HG03103 (cell line): ENCODE data around the gene LRBA.
"Not testable (repeated sequence)": the region's sequence is repeated elsewhere in the genome, so short reads cannot be mapped to it uniquely, and the experiment has no call there.

Source experiments
- ATAC-seq: cut with Tn5 transposase; IDR thresholded peaks from one replicate; pipeline ENCODE4 v1.9.1; 2021; ENCODE audit warnings: low read depth; ENCODE audit not compliant: unreplicated experiment

The LRBA gene

GRCh38 chr4:150768497-150768896 is 246.6 kb downstream of the LRBA start:
- no peak for ATAC-seq

- ATAC-seq, result no peak
Observed at GRCh38 chr4:150765216-150765615, 249.9 kb downstream of the LRBA start.

GRCh38 chr4:150751648-150752047 is 263.4 kb downstream of the LRBA start:
- ATAC-seq, result no peak

- ATAC-seq, result no peak
Observed at GRCh38 chr4:150750824-150751223, 264.3 kb downstream of the LRBA start.

GRCh38 chr4:150746156-150746555 is 268.9 kb downstream of the LRBA start:
- no peak for ATAC-seq

- no peak for ATAC-seq
Observed at GRCh38 chr4:150744570-150744969, 270.5 kb downstream of the LRBA start.

GRCh38 chr4:150743564-150744342 is 271.3 kb downstream of the LRBA start:
- no peak for ATAC-seq

GRCh38 chr4:150742930-150743329 is 272.2 kb downstream of the LRBA start:
- ATAC-seq, result not testable (repeated sequence)

- ATAC-seq, result no peak
Observed at GRCh38 chr4:150739591-150739990, 275.5 kb downstream of the LRBA start.

GRCh38 chr4:150725957-150726523 is 289.0 kb downstream of the LRBA start:
- no peak for ATAC-seq

GRCh38 chr4:150723727-150724411 is 291.2 kb downstream of the LRBA start:
- ATAC-seq, result no peak

- no peak for ATAC-seq
Observed at GRCh38 chr4:150722908-150723362, 292.1 kb downstream of the LRBA start.

GRCh38 chr4:150720973-150721518 is 294.0 kb downstream of the LRBA start:
- ATAC-seq, result no peak

- ATAC-seq, result no peak
Observed at GRCh38 chr4:150717952-150718351, 297.1 kb downstream of the LRBA start.

- no peak for ATAC-seq
Observed at GRCh38 chr4:150714462-150715438, 300.3 kb downstream of the LRBA start.

- no peak for ATAC-seq
Observed at GRCh38 chr4:150713251-150713650, 301.8 kb downstream of the LRBA start.

GRCh38 chr4:150710770-150711375 is 304.2 kb downstream of the LRBA start:
- ATAC-seq, result no peak

GRCh38 chr4:150708004-150708403 is 307.1 kb downstream of the LRBA start:
- ATAC-seq, result no peak

GRCh38 chr4:150699599-150699998 is 315.5 kb downstream of the LRBA start:
- ATAC-seq, result no peak

- no peak for ATAC-seq
Observed at GRCh38 chr4:150695162-150695561, 319.9 kb downstream of the LRBA start.
